ENCODE data around the gene SLIT3. TPM values are rescaled to one million over a fixed set of nuclear protein-coding genes. Genes with fewer than 3 reads are reported as not detected.

Gene SLIT3
- total RNA-seq, 1 experiment from 2014 or later, result 21.9 TPM

GRCh38 chr5:168921147-168921866 is 379.6 kb downstream of the SLIT3 start:
- in situ Hi-C loops (cut with HindIII; ENCODE audit: low pct_unique_long_range_greater_than_20kb, low sequenced_read_pairs), result no loop called here

GRCh38 chr5:168920019-168920810 is 380.7 kb downstream of the SLIT3 start:
- no peak for DNase-seq (ENCODE audit: low read depth)
- in situ Hi-C loops (cut with HindIII; ENCODE audit: low pct_unique_long_range_greater_than_20kb, low sequenced_read_pairs), result no loop called here

More at GRCh38 chr5:168921147-168921866, 379.6 kb downstream of the SLIT3 start:
- no peak for DNase-seq (ENCODE audit: low read depth)

GRCh38 chr5:168917947-168918600 is 382.9 kb downstream of the SLIT3 start:
- no peak for DNase-seq (ENCODE audit: low read depth)
- in situ Hi-C loops (cut with HindIII; ENCODE audit: low pct_unique_long_range_greater_than_20kb, low sequenced_read_pairs), result no loop called here

GRCh38 chr5:168916852-168917251 is 384.1 kb downstream of the SLIT3 start:
- no peak for DNase-seq (ENCODE audit: low read depth)
- in situ Hi-C loops (cut with HindIII; ENCODE audit: low pct_unique_long_range_greater_than_20kb, low sequenced_read_pairs), result no loop called here

GRCh38 chr5:168916266-168916665 is 384.7 kb downstream of the SLIT3 start:
- in situ Hi-C loops (cut with HindIII; ENCODE audit: low pct_unique_long_range_greater_than_20kb, low sequenced_read_pairs), result no loop called here
- DNase-seq (ENCODE audit: low read depth), result no peak

- in situ Hi-C loops (cut with HindIII; ENCODE audit: low pct_unique_long_range_greater_than_20kb, low sequenced_read_pairs), result no loop called here
Measured at GRCh38 chr5:168914491-168914890, 386.4 kb downstream of the SLIT3 start.

GRCh38 chr5:168910874-168911273 is 390.1 kb downstream of the SLIT3 start:
- DNase-seq (ENCODE audit: low read depth), result no peak
- in situ Hi-C loops (cut with HindIII; ENCODE audit: low pct_unique_long_range_greater_than_20kb, low sequenced_read_pairs), result no loop called here

More at GRCh38 chr5:168914491-168914890, 386.4 kb downstream of the SLIT3 start:
- no peak for DNase-seq (ENCODE audit: low read depth)

GRCh38 chr5:168908207-168908606 is 392.7 kb downstream of the SLIT3 start:
- DNase-seq (ENCODE audit: low read depth), result peak; percentile 30
- in situ Hi-C loops (cut with HindIII; ENCODE audit: low pct_unique_long_range_greater_than_20kb, low sequenced_read_pairs), result no loop called here

- in situ Hi-C loops (cut with HindIII; ENCODE audit: low pct_unique_long_range_greater_than_20kb, low sequenced_read_pairs), result no loop called here
- DNase-seq (ENCODE audit: low read depth), result no peak
Measured at GRCh38 chr5:168903061-168903460, 397.9 kb downstream of the SLIT3 start.

GRCh38 chr5:168899673-168900072 is 401.3 kb downstream of the SLIT3 start:
- DNase-seq (ENCODE audit: low read depth), result no peak

GRCh38 chr5:168899264-168899663 is 401.7 kb downstream of the SLIT3 start:
- DNase-seq (ENCODE audit: low read depth), result no peak
- in situ Hi-C loops (cut with HindIII; ENCODE audit: low pct_unique_long_range_greater_than_20kb, low sequenced_read_pairs), result no loop called here

More at GRCh38 chr5:168899673-168900072, 401.3 kb downstream of the SLIT3 start:
- in situ Hi-C loops (cut with HindIII; ENCODE audit: low pct_unique_long_range_greater_than_20kb, low sequenced_read_pairs), result no loop called here

GRCh38 chr5:168898247-168898911 is 402.6 kb downstream of the SLIT3 start:
- DNase-seq (ENCODE audit: low read depth), result no peak
- in situ Hi-C loops (cut with HindIII; ENCODE audit: low pct_unique_long_range_greater_than_20kb, low sequenced_read_pairs), result no loop called here

GRCh38 chr5:168897387-168898122 is 403.4 kb downstream of the SLIT3 start:
- no peak for DNase-seq (ENCODE audit: low read depth)
- in situ Hi-C loops (cut with HindIII; ENCODE audit: low pct_unique_long_range_greater_than_20kb, low sequenced_read_pairs), result no loop called here

GRCh38 chr5:168895295-168896071 is 405.5 kb downstream of the SLIT3 start:
- in situ Hi-C loops (cut with HindIII; ENCODE audit: low pct_unique_long_range_greater_than_20kb, low sequenced_read_pairs), result no loop called here
- DNase-seq (ENCODE audit: low read depth), result no peak

- in situ Hi-C loops (cut with HindIII; ENCODE audit: low pct_unique_long_range_greater_than_20kb, low sequenced_read_pairs), result no loop called here
- DNase-seq (ENCODE audit: low read depth), result no peak
Measured at GRCh38 chr5:168893283-168893682, 407.7 kb downstream of the SLIT3 start.

GRCh38 chr5:168892618-168893186 is 408.2 kb downstream of the SLIT3 start:
- no peak for DNase-seq (ENCODE audit: low read depth)
- in situ Hi-C loops (cut with HindIII; ENCODE audit: low pct_unique_long_range_greater_than_20kb, low sequenced_read_pairs), result no loop called here
